SJCRH30 (cell line): Measurements from ENCODE around the gene TAS1R3. TPM values are rescaled to one million over a fixed set of nuclear protein-coding genes. Genes with fewer than 3 reads are reported as not detected.

Experiments
- DNase-seq, 2 experiments: peaks; one replicate each; pipeline ENCODE4 v3.0.0-alpha.2; 2015 to 2020
- H3K27ac ChIP-seq: fragments of 250-450 bp; sonication (Bioruptor Pico); 2 replicates; pipeline ENCODE4 v1.5.1; 2020; ENCODE audit warnings: mild to moderate bottlenecking, moderate library complexity
- H3K27me3 ChIP-seq: fragments of 250-450 bp; sonication (Bioruptor Pico); 2 replicates; pipeline ENCODE4 v1.5.1; 2020; ENCODE audit warnings: mild to moderate bottlenecking, moderate library complexity
- H3K36me3 ChIP-seq: fragments of 250-450 bp; sonication (Bioruptor Pico); 2 replicates; pipeline ENCODE4 v1.5.1; 2020; ENCODE audit warnings: mild to moderate bottlenecking, moderate library complexity
- H3K4me1 ChIP-seq: fragments of 250-450 bp; sonication (Bioruptor Pico); 2 replicates; pipeline ENCODE4 v1.5.1; 2020; ENCODE audit warnings: mild to moderate bottlenecking, moderate library complexity
- H3K4me3 ChIP-seq: fragments of 250-450 bp; sonication (Bioruptor Pico); 2 replicates; pipeline ENCODE4 v1.5.1; 2020; ENCODE audit warnings: mild to moderate bottlenecking, moderate library complexity
- H3K9me3 ChIP-seq: fragments of 250-450 bp; sonication (Bioruptor Pico); replicated peaks from 2 replicates; pipeline ENCODE4 v1.5.1; 2020; ENCODE audit warnings: mild to moderate bottlenecking, moderate library complexity
- total RNA-seq: library from RNA; depleted of rRNA; stranded (reverse); fragments of >200 nt; shearing (Covaris generic); gene quantifications from 2 replicates; pipeline ENCODE4 v1.2.3, GENCODE V29; 2014

The TAS1R3 gene
- total RNA-seq, 1 experiment from 2014 or later = 0.47 TPM

GRCh38 chr1:1354271-1355247 is 23.5 kb downstream of the TAS1R3 start:
- Histone ChIP-seq H3K27me3 (no peaks in the 10 kb centered on the region), H3K4me3 (no peak overlapping the region), H3K36me3 (no peaks in the 10 kb centered on the region), H3K4me1 (peaks cover 38% of the 10 kb centered on the region), H3K27ac (no peak overlapping the region), H3K9me3 (no peaks in the 10 kb centered on the region)
- no peak for DNase-seq

DNA sequence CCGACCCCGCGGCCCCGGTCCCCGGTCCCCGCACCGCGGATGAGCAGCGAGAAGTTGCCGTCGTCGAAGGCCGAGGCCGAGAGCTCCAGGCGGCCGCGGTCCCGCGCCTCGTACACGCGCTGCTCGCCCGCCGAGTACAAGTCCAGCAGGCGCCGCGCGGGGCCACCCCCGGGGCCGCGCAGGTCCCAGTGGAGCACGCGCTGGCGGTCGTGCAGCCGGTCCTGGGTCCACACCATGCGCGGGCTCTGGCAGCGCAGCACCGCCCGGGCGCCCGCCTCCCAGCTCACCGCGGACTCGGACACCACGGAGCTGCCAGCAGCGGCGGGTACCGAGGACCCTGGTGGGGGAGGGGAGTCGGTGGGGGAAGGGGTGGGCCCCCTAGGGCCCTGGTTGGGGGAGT is 24.3 kb downstream of the TAS1R3 start:
- no peak overlapping the region for H3K27ac ChIP-seq

DNA sequence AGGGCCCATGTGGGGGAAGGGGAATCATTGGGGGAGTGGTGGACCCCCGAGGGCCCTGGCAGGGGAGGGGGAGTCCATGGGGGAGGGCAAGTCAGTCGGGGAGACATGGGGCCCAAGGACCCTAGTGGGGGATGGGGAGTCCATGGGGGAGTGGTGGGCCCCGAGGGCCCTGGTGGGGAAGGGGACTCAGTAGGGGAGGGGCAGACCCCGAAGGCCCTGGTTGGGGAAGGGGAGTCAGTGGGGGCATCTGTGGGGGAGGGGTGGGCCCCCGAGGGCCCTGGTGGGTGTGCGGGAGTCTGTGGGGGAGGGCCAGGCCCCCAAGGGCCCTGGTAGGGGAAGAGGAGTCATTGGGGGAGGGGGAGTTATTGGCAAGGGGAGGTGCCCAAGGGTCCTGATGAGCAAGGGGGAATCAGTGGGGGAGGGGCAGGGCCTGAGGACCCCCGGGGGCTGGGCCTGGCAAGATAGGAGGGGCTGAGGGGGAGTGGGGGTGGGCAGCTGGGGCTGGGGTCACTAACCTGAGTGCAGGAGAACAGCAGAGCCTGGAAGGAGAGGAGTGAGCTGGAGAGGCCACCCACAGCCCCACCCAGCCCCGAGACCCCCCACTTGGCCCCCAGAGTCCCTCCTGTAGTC is 25.2 kb downstream of the TAS1R3 start:
- DNase-seq = no peak
- peaks cover 54% of the 10 kb centered on the region for H3K4me1 ChIP-seq
- no peaks in the 10 kb centered on the region for H3K27me3 ChIP-seq
- H3K27ac ChIP-seq = no peak overlapping the region
- no peaks in the 10 kb centered on the region for H3K36me3 ChIP-seq
- H3K4me3 ChIP-seq = no peak overlapping the region
- H3K9me3 ChIP-seq = no peaks in the 10 kb centered on the region

More for the DNA sequence above, 24.3 kb downstream of the TAS1R3 start:
- no peak overlapping the region for H3K4me3 ChIP-seq
- H3K27me3 ChIP-seq = no peaks in the 10 kb centered on the region
- H3K4me1 ChIP-seq = peaks cover 46% of the 10 kb centered on the region
- H3K9me3 ChIP-seq = no peaks in the 10 kb centered on the region
- H3K36me3 ChIP-seq = no peaks in the 10 kb centered on the region
- DNase-seq = no peak

DNA sequence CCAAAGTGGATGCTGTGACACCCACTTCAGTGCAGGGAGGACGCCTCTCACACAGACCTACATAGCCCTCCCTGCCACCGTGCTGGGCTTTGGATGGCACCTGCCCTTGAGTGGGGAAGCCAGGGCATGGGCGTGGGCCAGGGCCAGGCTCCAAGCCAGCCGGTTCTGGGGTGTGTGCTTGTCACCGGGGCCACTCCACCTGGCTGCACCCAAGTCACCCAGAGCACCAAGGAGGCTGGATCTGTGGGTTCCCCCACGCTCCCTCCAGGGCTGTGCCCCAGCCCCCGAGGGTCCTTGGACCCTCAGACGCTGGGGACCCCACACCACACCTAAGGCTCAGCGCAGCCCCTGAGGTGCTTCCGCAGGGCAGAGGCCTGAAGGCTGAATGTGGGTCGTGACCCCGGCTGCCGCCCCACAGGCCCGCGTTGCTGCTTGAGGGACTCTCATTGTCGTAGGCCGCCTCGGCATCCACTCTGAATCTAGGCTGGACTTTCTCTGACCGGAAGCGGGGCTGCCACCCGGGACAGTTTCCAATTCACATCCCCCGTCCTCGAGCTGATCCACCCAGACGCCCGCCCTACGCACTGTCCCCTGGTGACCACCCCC is 25.8 kb downstream of the TAS1R3 start:
- H3K27ac ChIP-seq = no peak overlapping the region
- H3K4me3 ChIP-seq = peak overlapping the region; percentile 52
- peaks cover 49% of the 10 kb centered on the region for H3K4me1 ChIP-seq
- H3K9me3 ChIP-seq = no peaks in the 10 kb centered on the region
- no peaks in the 10 kb centered on the region for H3K36me3 ChIP-seq
- no peak for DNase-seq
- H3K27me3 ChIP-seq = no peaks in the 10 kb centered on the region

GRCh38 chr1:1357871-1358432 is 26.9 kb downstream of the TAS1R3 start:
- Histone ChIP-seq H3K36me3 (no peaks in the 10 kb centered on the region), H3K4me1 (peaks cover 38% of the 10 kb centered on the region), H3K27ac (peak overlapping the region; percentile 87; the same call in 1 of the 2 replicates), H3K27me3 (no peaks in the 10 kb centered on the region), H3K9me3 (no peaks in the 10 kb centered on the region), H3K4me3 (peak overlapping the region; percentile 52)
- peak in 1 of 2 experiments; percentile 43 for DNase-seq

DNA sequence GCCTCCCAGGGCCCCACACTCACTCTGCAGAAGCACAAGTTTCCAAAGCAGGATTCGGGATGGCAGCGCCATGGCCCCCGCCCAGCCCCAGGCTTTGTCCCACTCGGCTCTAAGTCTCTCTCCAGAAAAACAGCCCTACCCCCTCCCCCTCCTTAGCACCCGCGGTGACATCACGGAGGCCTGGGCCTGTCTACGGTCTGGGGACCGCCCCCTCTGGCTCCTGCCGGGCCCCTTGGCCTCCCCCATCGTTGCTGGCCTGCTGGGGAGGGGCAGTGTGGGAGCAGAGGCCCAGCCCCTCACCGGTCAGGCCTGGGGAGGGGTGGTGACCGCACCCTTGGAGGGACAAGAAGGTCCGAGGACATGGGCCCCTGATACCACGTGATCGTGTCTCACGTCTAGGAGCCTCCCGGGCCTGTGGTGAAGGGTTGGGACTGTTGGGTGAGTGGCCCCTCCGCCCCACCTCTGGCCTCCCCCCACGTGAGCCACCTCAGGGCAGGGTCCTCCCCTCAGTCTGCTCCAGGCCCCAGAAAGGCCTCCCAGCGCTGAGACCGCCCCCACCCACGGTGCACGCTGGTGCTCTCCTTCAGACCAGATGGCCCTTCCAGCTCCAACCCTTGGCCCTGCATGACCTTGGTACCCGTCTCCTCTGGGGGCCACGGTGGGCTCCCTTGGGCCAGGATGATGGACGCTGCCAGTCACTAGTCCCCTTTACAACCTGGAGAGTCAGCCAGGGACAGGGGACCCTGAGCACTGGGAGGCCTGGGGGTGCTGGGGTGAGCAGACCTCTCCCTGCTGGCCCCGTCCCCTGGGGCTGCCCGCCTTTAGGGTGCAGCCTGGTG is 27.6 kb downstream of the TAS1R3 start, which contains the start of gene MXRA8:
MXRA8 (minus strand) TSS at position 123 of the 839 bp plus-strand sequence; CDS start at position 72, 51 bp downstream.
- H3K9me3 ChIP-seq = no peaks in the 10 kb centered on the region
- DNase-seq = peak; percentile 64 to 68
- H3K27ac ChIP-seq = peak within 1 kb of the TSS; percentile 87
- no peaks in the 10 kb centered on the region for H3K36me3 ChIP-seq
- H3K4me1 ChIP-seq = peaks cover 31% of the 10 kb centered on the region
- peak within 1 kb of the TSS; percentile 52 for H3K4me3 ChIP-seq
- no peaks in the 10 kb centered on the region for H3K27me3 ChIP-seq

DNA sequence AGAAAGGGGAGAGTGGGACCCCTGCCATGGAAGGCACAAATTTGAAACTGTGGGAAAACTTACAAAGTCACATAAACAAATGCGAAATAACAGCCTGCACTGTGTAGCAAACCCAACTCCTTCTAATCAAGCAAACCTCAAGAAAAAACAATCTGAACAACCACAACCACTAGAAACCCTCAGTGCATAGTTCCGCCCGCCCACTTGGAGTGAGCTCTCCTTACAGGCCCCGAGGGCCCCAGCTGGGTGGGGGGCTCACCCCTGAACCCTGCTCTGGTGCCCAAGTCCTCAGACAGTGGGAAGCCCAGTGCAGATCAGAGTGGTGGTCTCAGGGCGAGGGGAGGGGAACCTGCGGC is 28.2 kb downstream of the TAS1R3 start:
- Histone ChIP-seq H3K4me1 (peaks cover 30% of the 10 kb centered on the region), H3K27me3 (no peaks in the 10 kb centered on the region), H3K4me3 (no peak overlapping the region), H3K27ac (peak overlapping the region; percentile 87), H3K9me3 (no peaks in the 10 kb centered on the region), H3K36me3 (no peaks in the 10 kb centered on the region)
- peak in 1 of 2 experiments; percentile 60 for DNase-seq

GRCh38 chr1:1359664-1360468 is 28.8 kb downstream of the TAS1R3 start:
- 0 out of 2 replicates have a peak overlapping the region, but pooled peaks have one; percentile 1 for H3K4me3 ChIP-seq
- H3K4me1 ChIP-seq = peaks cover 30% of the 10 kb centered on the region
- H3K27me3 ChIP-seq = no peaks in the 10 kb centered on the region

DNA sequence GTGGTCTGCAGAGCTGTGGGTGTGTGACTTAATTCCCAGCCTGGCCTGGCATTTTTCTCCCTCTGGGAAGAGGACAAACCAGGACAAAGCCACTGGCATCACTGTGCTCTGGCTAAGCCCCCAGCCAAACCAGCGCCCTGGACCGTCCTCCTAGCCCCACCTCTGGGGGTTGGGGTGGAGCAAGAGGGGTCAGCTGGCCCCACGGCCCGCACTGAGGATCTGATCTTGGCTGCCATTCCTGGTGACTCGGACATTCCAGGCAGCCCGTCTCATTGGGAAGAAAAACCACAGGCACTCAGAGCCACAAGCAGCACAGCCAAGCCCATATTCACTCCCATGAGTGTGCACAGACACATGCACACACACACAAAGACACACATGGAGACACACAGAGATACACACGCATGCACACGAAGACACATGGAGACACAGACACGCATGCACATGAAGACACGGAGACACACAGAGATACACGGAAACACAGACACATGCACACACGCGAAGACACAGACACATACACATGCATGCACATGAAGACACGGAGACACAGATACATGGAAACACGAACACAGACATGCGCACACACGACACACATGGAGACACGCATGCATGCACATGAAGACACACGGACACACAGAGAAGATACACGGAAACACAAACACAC is 29.6 kb downstream of the TAS1R3 start:
- H3K9me3 ChIP-seq = 0 out of 2 replicates have a peak, but pooled peaks cover under 1% of the 10 kb centered on the region
- H3K4me1 ChIP-seq = peaks cover 30% of the 10 kb centered on the region
- H3K36me3 ChIP-seq = no peaks in the 10 kb centered on the region
- peak overlapping the region; percentile 87 for H3K27ac ChIP-seq
- H3K27me3 ChIP-seq = no peaks in the 10 kb centered on the region
- H3K4me3 ChIP-seq = no peak overlapping the region
- DNase-seq = peak; percentile 79 to 85

More at GRCh38 chr1:1359664-1360468, 28.8 kb downstream of the TAS1R3 start:
- Histone ChIP-seq H3K36me3 (no peaks in the 10 kb centered on the region), H3K9me3 (no peaks in the 10 kb centered on the region), H3K27ac (peak overlapping the region; percentile 87)
- peak; percentile 78 to 83 for DNase-seq

GRCh38 chr1:1361233-1361981 is 30.3 kb downstream of the TAS1R3 start:
- peaks cover 30% of the 10 kb centered on the region for H3K4me1 ChIP-seq
- DNase-seq = peak in 1 of 2 experiments; percentile 9
- peaks cover 6% of the 10 kb centered on the region for H3K9me3 ChIP-seq
- H3K27ac ChIP-seq = no peak overlapping the region; the same call in 1 of the 2 replicates
- no peak overlapping the region for H3K4me3 ChIP-seq
- 0 out of 2 replicates have a peak, but pooled peaks cover 2% of the 10 kb centered on the region for H3K36me3 ChIP-seq
- no peaks in the 10 kb centered on the region for H3K27me3 ChIP-seq

- Histone ChIP-seq H3K4me1 (peaks cover 30% of the 10 kb centered on the region), H3K27me3 (no peaks in the 10 kb centered on the region), H3K9me3 (peaks cover 9% of the 10 kb centered on the region), H3K4me3 (no peak overlapping the region), H3K36me3 (0 out of 2 replicates have a peak, but pooled peaks cover 2% of the 10 kb centered on the region), H3K27ac (no peak overlapping the region)
- peak; percentile 71 to 74 for DNase-seq
These were observed 30.9 kb downstream of the TAS1R3 start for GRCh38 chr1:1361982-1362423.

GRCh38 chr1:1364266-1364665 is 33.2 kb downstream of the TAS1R3 start:
- Histone ChIP-seq H3K9me3 (peaks cover 13% of the 10 kb centered on the region), H3K27ac (no peak overlapping the region), H3K36me3 (0 out of 2 replicates have a peak, but pooled peaks cover 2% of the 10 kb centered on the region), H3K27me3 (no peaks in the 10 kb centered on the region), H3K4me1 (peaks cover 19% of the 10 kb centered on the region), H3K4me3 (no peak overlapping the region)
- DNase-seq = peak in 1 of 2 experiments; percentile 37
